ENCODE data around the gene CSMD2. TPM values are rescaled to one million over a fixed set of nuclear protein-coding genes. Genes with fewer than 3 reads are reported as not detected.

Gene CSMD2
- total RNA-seq, 4 donors from 2014 or later = 0.60 to 2.5 (median 1.2) TPM

DNA sequence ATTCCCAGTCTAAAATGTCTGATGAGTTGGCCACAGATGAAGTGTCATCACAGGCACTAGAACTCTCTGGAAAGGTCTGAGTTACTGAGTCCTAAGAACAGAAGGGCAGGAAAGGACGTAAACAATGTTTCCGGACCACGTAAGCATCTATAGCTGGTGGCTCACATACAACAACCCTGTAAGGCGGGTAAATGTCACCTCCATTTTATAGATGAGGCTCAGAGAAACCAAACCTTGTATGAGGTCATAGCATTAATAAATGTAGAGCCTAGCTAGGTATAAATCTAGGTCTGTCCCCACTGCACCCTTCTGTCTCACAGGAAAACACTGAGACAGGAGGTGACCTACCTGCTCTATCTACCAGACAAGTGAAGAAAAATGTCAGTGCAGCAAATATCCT, 86.6 kb downstream of the CSMD2 start:
- Histone ChIP-seq H3K27ac (no peak overlapping the region), H3K4me1 (no peaks in the 10 kb centered on the region), H3K9me3 (peaks cover 0 to 20% (median 2%) of the 10 kb centered on the region in 4 donors), H3K27me3 (no peaks in the 10 kb centered on the region), H3K36me3 (no peaks in the 10 kb centered on the region), H3K4me3 (no peak overlapping the region)
- no peak for DNase-seq (ENCODE audit: low spot score in 2 of 2)
- WGBS, 2 donors = 92 to 97% methylated on average over 4 of the region's 4 CpGs
- TF ChIP-seq POLR2A (IDR thresholded peaks at IDR 0.05) (no peak), CTCF (IDR thresholded peaks at IDR 0.05) (no peak), EP300 (IDR thresholded peaks at IDR 0.05) (no peak)

- Histone ChIP-seq H3K4me3 (no peak overlapping the region), H3K9me3 (peaks cover 0 to 12% (median 2%) of the 10 kb centered on the region in 4 donors), H3K4me1 (no peaks in the 10 kb centered on the region), H3K36me3 (no peaks in the 10 kb centered on the region), H3K27ac (no peak overlapping the region), H3K27me3 (no peaks in the 10 kb centered on the region)
- no peak for DNase-seq (ENCODE audit: low spot score in 2 of 2)
- TF ChIP-seq CTCF (IDR thresholded peaks at IDR 0.05) (no peak), POLR2A (IDR thresholded peaks at IDR 0.05) (no peak), EP300 (IDR thresholded peaks at IDR 0.05) (no peak)
- 46 to 56% methylated on average over 7 of the region's 7 CpGs for WGBS, 2 donors
Measured at GRCh38 chr1:34075576-34075975, 89.5 kb downstream of the CSMD2 start.

DNA sequence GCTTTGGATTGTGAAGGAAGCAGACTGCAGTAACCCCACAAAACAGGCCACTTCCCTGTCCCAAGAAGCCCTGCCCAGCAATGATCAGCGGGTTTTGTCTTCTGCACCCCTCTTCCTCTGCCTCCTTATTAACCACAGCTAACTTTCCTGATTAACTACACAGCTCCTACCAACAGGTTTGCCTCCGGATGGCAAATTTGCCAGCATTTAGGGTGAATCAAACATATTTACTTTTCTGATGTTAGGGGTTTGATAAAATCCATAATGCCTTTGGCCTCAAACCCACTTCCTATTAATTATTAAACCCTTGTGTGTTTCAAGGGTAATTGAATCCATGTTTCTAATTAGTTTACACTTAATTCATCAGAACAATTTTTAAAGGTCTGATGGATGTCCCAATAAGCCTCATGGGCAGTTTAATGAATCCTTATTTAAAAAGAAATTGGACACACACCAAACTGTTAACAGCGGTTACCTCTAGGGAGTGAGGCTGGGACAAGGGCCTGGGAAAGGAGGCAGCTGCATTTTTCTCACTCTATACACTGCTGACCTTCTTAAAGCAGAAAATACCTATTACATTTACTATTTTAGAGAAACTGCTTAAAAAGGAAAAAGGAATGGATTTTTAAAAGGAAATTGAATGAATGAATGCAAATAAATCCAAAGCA, 91.9 kb downstream of the CSMD2 start:
- no peaks in the 10 kb centered on the region for H3K4me1 ChIP-seq
- H3K36me3 ChIP-seq = no peaks in the 10 kb centered on the region
- H3K9me3 ChIP-seq = no peaks in the 10 kb centered on the region
- no peak overlapping the region for H3K27ac ChIP-seq
- 66 to 88% methylated on average over 3 of the region's 3 CpGs for WGBS, 2 donors
- H3K4me3 ChIP-seq = no peak overlapping the region
- DNase-seq (ENCODE audit: low spot score in 2 of 2) = no peak
- H3K27me3 ChIP-seq = no peaks in the 10 kb centered on the region
- TF ChIP-seq CTCF (IDR thresholded peaks at IDR 0.05) = no peak
- no peak for TF ChIP-seq POLR2A (IDR thresholded peaks at IDR 0.05)
- TF ChIP-seq EP300 (IDR thresholded peaks at IDR 0.05) = no peak

GRCh38 chr1:34070201-34070836, 94.7 kb downstream of the CSMD2 start:
- Histone ChIP-seq H3K27ac (no peak overlapping the region), H3K27me3 (no peaks in the 10 kb centered on the region), H3K9me3 (no peaks in the 10 kb centered on the region), H3K4me3 (no peak overlapping the region), H3K36me3 (no peaks in the 10 kb centered on the region), H3K4me1 (no peaks in the 10 kb centered on the region)
- 57 to 65% methylated on average over 5 of the region's 5 CpGs for WGBS, 2 donors
- no peak for TF ChIP-seq EP300 (IDR thresholded peaks at IDR 0.05)
- TF ChIP-seq CTCF (IDR thresholded peaks at IDR 0.05) = no peak
- TF ChIP-seq POLR2A (IDR thresholded peaks at IDR 0.05) = no peak
- DNase-seq (ENCODE audit: low spot score in 2 of 2) = no peak

DNA sequence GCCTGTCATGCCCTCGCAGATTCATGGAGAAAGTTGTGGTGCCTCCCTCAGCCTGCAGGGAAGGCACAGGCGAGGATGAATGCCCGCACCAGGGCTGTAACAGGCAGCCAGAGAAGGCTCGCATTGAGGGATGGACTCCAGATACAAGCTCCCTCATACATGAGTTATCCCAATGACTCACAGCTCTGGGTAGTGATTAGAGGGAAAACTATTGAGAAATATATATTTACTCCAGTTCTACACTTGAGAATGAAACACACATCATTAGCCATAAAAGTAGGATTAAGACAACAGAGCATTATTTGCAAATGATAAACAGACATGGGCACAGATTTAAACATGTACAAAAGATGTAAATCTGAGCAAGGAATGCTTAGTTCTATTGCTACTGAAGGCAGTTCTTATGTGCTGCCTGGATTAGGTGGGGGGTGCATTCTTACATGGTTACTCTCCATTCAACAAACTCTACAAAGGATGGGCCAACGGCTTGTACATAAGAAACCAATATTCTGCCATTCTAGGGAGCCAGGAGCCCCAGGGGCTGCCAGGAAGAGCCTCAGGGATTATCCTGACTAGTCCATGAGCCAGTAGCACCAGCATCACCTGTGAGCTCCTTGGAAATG, 97.9 kb downstream of the CSMD2 start:
- Histone ChIP-seq H3K27ac (no peak overlapping the region), H3K4me3 (no peak overlapping the region), H3K27me3 (no peaks in the 10 kb centered on the region), H3K4me1 (no peaks in the 10 kb centered on the region), H3K9me3 (no peaks in the 10 kb centered on the region), H3K36me3 (no peaks in the 10 kb centered on the region)
- no peak for DNase-seq (ENCODE audit: low spot score in 2 of 2)
- WGBS, 2 donors = 71 to 72% methylated on average over 5 of the region's 5 CpGs
- no peak for TF ChIP-seq POLR2A (IDR thresholded peaks at IDR 0.05)
- no peak for TF ChIP-seq EP300 (IDR thresholded peaks at IDR 0.05)
- no peak for TF ChIP-seq CTCF (IDR thresholded peaks at IDR 0.05)
